ENCODE measurements around the gene SV2A.
"Not testable (repeated sequence)": the region's sequence is repeated elsewhere in the genome, so short reads cannot be mapped to it uniquely, and the experiment has no call there.

Gene SV2A

GRCh38 chr1:149886396-149887195 is 31.0 kb downstream of the SV2A start:
- DNase-seq (ENCODE audit: low read depth in 2 of 2): peak; percentile 70 to 77

- not testable (repeated sequence) for DNase-seq (ENCODE audit: low read depth in 2 of 2)
These were observed 31.6 kb downstream of the SV2A start for GRCh38 chr1:149886121-149886395.

GRCh38 chr1:149885339-149886120 is 32.1 kb downstream of the SV2A start:
- peak in 1 of 2 experiments; percentile 73 for DNase-seq (ENCODE audit: low read depth in 2 of 2)

- DNase-seq (ENCODE audit: low read depth in 2 of 2): peak in 1 of 2 experiments; percentile 25
These were observed 33.0 kb downstream of the SV2A start for GRCh38 chr1:149884433-149885338.

GRCh38 chr1:149883598-149884247 is 33.9 kb downstream of the SV2A start:
- no peak for DNase-seq (ENCODE audit: low read depth in 2 of 2)

GRCh38 chr1:149881876-149882275 is 35.8 kb downstream of the SV2A start:
- no peak for DNase-seq (ENCODE audit: low read depth in 2 of 2)

- DNase-seq (ENCODE audit: low read depth in 2 of 2): no peak
These were observed 38.1 kb downstream of the SV2A start for GRCh38 chr1:149879556-149879955.

- no peak for DNase-seq (ENCODE audit: low read depth in 2 of 2)
These were observed 40.3 kb downstream of the SV2A start for GRCh38 chr1:149877211-149877946.

GRCh38 chr1:149873060-149873459 is 44.6 kb downstream of the SV2A start:
- DNase-seq (ENCODE audit: low read depth in 2 of 2): not testable (repeated sequence)

- DNase-seq (ENCODE audit: low read depth in 2 of 2): not testable (repeated sequence)
These were observed 50.8 kb downstream of the SV2A start for GRCh38 chr1:149866887-149867286.

GRCh38 chr1:149861497-149862054 is 56.1 kb downstream of the SV2A start:
- DNase-seq (ENCODE audit: low read depth in 2 of 2): not testable (repeated sequence)

GRCh38 chr1:149860684-149861496 is 56.8 kb downstream of the SV2A start:
- not testable (repeated sequence) for DNase-seq (ENCODE audit: low read depth in 2 of 2)

GRCh38 chr1:149860271-149860670 is 57.4 kb downstream of the SV2A start:
- DNase-seq (ENCODE audit: low read depth in 2 of 2): not testable (repeated sequence)

All from stimulated activated CD4-positive, alpha-beta T cell treated with anti-CD3 and anti-CD28 coated beads, Interleukin-12 subunit alpha, Interleukin-12 subunit beta, amount 100 ng/mL, for 24 hours (primary cell).